GM10847 (cell line): ENCODE data around the gene ZNF407.

ENCODE experiments used
- POLR2A ChIP-seq: IDR thresholded peaks from 2 replicates; pipeline ENCODE4 v1.6.1; 2011; ENCODE audit not compliant: insufficient read length; ENCODE audit errors: extremely low read depth

ZNF407 gene

DNA sequence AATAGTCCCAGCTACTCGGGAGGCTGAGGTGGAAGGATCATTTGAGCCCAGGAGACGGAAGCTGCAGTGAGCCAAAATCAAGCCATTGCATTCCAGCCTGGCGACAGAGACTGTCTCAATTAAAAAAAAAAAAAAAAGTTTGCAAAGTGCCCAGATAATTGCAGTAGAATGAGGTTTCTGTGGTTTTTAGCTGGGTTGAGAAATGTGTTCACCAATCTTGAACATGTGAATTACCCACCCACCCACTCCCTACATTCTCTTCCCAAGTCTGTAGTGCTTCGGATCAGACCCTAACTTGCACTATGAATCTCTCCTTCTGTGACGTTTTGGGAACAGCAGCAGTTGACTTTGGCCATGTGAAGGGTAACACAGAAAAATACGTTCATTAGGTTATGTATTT, 363.9 kb downstream of the ZNF407 start:
- TF ChIP-seq POLR2A, result no peak

DNA sequence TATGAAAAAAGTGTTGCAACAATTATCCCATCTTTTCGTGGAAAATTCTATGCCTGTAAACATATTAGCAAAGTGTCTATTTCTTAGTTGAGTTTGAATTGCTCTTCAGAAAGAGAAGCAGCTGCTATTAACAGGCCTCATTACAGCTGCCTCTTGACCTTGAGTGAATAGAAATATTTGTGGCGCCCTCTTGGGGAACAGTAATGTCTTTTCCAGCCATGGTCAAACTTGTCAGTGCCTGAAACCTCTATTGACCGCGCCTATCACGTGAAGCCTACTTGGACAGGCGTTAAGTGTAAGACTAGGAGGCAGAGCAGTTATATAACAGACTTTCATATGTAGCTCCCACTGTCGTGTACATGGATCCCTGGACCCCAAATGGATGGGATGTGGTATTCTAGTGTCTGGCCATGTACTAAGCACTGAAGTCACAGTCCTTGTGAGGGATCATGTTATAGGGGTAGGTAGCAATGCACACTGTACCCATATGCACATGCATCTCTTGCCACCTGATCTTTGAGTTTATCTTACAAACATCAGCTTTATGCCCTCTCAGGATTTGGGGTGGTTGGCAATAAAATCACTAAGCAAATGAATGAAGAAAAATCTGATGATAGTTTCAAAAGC, 366.3 kb downstream of the ZNF407 start:
- TF ChIP-seq POLR2A, result no peak

DNA sequence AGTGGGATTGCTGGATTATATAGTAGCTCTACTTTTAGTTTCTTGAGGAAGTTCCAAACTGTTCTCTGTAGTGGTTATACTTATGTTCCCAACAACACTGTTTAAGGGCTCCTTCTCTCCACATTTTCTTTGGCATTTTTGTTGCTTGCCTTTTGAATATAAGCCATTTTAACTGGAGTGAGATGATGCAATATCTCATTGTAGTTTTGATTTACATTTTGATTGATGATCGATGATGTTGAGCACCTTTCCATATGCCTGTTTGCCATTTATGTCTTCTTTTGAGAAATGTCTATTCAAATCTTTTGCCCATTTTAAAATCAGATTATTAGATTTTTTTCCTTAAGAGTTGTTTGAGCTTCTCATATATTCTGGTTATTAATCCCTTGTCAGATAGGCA, 368.0 kb downstream of the ZNF407 start:
- TF ChIP-seq POLR2A, result no peak

DNA sequence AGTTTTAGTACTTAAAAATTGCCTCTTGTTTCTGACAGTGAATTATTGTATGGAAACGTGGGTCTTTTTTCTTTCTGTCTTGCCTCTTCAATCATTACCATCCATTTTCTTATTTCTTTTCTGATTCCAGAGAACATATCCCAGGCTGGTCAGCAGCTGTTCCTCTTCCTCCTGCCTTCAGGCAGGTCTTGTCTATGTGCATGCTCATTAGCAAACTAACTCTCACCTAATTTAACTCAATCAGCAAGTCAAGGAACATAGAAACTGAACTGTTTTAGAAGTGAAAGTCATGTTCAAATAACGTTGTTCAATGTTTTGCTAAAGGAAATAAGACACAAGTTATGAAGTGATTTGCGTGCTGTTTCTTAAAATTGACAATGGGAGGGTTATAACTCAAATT, 369.8 kb downstream of the ZNF407 start:
- no peak for TF ChIP-seq POLR2A

DNA sequence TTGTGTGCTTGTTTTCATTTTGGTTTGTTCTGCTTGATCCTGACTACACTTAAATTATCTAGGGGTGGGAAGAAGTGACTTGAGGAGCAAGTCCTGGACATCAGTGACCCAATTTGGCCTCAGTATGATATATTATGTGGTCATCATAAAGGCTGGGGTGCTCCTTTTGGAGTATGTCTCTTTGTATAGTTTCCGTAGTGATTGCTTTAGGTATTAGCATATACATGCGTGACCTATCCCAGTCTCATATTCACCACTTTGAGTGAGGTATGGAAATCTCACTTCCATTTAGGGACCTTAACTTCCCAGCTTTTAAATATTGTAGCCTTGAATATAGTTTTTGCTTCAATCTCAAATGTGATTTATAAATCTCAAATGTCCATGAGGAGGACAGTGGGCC, 370.3 kb downstream of the ZNF407 start:
- TF ChIP-seq POLR2A, result no peak

DNA sequence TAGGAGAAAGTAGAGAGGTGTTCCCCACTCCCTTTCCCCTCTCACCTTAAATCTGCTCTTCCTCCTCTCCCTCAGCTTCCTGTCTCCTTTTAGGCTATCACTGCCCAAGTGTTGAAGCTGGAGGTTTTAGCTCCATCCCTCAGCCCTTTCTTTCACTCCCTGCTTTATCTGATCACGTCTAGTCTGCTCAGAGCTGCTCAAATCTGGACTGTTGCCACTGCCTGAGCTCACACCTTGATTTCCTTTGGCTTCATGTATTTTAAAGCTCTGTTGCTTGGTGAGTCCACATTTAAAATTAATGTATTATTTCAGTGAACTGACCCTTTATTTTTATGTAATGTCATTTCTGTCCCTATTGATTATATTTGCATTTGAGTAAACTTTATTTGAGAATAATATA, 374.7 kb downstream of the ZNF407 start:
- no peak for TF ChIP-seq POLR2A

DNA sequence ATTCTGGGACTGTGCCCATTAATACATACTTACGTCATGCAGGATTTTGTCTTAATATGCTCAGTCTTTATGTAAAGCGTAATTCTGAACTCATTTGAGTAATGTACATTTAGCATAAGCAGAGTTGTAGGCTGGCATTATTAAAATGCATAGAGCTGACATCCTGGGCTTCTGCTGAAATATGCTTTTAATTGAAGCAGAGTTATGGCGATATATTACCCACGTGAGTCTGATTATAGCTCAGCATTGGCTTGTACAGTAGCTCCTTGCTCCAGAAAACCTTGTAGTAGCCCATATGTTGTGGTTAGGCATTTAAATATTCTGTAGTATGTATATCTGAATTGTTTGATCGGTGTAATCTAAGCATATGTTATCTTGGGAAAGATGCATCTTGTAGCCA, 377.3 kb downstream of the ZNF407 start:
- TF ChIP-seq POLR2A, result no peak

DNA sequence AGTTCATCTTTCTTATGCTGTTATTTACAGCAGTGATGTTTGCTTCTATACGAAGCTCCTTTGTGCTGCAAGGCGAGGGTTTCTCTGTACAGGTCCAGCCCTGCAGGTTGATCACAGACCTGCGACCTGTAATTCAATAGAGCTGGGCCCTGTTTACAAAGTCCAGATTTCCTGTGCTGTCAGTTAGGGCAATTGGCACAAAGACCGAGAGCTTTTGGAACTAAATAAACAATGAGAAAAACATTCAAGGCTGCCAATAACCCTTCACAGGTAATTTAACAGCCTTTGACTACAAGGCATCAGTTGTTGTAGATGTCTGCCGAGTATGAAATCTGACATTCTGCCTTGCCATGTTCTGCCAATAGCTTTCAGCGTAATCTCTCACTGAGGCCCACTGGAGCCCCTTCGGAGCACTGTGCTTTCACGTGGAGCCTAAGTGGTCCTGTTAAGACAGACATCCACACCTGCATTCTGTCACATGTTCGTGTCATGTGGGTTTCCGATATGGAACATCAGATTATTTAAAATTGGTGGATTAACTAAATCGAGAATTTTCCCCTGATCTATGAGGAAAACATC, 378.8 kb downstream of the ZNF407 start:
- no peak for TF ChIP-seq POLR2A

DNA sequence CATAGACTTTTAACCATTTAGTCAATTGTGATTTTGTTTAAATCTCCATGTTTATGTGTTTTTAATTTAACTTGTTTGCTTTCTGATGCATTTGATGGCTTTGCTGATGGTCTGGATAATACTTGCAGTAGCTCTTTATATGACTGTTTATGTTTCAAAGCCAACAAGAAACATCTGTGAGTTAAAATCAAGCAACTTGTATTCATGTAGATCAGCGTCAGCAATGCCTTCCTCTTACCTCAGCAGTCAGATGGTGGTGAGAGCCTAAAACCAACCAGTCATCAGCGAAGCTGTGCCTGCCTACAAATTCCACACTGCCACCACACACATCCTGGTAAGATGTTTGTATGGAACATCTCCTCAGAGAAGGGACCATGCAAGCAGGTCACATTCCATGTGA, 379.4 kb downstream of the ZNF407 start:
- no peak for TF ChIP-seq POLR2A

DNA sequence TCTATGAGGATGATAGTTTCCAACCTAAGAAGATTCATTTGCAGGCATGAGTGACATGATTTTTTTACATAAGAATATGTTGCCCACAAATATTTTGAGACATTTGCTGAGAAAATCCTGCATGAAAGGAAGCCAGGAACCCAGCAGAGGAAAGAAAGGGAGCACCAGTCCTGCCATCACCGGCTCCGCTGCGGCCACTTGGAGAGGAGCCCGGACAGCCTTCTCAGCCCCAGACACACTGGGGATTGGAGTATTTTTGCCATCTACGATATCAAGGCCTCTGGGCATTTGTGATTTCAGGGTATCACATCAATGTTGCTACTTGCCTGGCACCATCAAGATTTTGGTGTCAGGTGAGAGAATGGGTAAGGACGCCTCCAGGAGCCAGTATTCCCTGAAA, 383.0 kb downstream of the ZNF407 start:
- TF ChIP-seq POLR2A, result no peak

DNA sequence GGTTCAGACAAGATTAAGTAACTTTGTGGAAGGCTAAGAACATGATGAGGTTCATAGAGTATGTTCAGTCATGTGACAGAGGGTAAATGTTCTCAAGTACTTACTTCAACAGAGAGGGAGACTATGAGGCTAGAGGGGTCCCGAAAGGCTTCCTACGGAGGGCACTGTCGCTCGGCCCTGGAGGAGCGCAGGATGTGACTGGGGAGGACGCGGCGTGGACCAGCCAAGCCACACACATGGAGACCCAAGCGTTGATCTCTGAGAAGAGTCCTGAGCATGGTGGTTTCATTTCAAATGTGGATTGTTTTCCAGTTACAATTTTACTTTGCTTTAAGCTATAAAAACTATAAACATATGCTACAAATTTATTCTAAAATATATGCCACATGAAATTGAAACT, 383.8 kb downstream of the ZNF407 start:
- TF ChIP-seq POLR2A, result no peak

DNA sequence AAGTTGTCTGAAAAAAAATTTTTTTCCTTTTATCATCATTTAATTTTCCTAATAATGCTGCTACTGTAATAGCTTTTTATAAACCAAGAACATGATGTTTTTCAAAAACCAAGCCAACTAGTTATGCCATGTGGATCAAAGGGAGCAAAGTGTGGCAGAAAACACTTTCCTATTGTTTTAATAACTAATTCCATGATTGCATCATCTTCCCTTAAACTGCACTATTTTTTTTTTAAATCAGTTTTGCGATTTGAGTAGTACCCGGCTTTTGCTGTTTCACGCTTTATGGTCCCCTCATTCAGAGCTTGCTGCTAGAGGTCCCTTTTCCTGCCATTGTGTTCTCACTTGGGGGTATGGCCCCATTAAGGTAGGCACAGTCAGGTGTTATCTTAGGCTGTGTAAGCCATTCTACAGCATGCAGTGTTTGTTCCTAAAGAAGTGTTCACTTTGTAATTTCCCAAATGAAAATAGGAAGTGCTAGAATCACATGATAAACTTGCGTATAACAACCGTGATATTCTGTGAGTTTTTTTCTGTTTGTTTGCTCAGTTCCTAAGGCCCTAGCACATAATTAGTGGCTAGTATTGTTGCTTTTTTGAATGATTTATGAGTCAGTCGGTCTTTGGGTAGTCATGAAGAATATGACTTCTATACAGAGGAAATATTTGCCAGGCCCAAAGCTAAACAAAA, 385.4 kb downstream of the ZNF407 start:
- TF ChIP-seq POLR2A, result no peak

DNA sequence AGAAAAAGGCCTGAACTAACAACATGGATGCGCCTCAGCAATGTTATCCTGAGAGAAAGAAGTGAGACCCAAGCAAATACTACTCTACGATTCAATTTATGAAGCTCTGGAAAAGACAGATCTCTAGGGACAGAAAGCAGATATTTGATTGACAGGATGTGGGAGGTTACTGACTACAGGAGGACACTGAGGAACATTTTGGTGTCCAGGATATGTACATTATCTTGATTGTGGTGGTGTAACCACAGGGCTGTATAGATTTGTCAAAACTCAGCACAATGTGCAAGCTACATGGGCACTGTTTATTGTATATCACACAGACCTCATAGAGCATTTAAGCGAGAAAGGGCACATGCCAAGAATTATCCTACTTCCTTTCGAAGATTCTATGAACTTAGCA, 391.5 kb downstream of the ZNF407 start:
- no peak for TF ChIP-seq POLR2A

DNA sequence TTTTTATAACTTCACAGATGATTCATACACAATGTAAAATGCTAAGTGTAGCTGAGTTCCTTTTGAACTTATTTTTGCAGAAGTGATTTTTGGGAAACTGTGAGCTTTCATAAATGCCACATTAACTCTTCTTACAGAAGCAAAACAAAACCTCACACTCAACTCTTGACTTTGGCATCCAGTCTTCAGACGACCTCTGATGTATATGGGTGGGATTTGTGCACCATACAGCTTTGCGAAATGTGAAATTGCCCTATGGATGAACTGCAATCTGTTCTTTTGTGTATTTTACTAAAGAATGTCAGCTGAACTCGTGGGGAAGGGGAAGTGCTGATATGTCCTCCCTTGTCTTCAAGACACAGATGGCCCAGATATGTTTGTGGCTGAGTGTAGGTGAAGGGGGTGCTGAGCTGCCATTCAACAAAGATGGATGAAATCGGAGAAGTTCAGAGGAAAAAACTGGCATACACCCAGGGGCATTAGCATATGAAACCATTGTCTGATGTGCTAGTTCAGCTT, 393.0 kb downstream of the ZNF407 start:
- no peak for TF ChIP-seq POLR2A

DNA sequence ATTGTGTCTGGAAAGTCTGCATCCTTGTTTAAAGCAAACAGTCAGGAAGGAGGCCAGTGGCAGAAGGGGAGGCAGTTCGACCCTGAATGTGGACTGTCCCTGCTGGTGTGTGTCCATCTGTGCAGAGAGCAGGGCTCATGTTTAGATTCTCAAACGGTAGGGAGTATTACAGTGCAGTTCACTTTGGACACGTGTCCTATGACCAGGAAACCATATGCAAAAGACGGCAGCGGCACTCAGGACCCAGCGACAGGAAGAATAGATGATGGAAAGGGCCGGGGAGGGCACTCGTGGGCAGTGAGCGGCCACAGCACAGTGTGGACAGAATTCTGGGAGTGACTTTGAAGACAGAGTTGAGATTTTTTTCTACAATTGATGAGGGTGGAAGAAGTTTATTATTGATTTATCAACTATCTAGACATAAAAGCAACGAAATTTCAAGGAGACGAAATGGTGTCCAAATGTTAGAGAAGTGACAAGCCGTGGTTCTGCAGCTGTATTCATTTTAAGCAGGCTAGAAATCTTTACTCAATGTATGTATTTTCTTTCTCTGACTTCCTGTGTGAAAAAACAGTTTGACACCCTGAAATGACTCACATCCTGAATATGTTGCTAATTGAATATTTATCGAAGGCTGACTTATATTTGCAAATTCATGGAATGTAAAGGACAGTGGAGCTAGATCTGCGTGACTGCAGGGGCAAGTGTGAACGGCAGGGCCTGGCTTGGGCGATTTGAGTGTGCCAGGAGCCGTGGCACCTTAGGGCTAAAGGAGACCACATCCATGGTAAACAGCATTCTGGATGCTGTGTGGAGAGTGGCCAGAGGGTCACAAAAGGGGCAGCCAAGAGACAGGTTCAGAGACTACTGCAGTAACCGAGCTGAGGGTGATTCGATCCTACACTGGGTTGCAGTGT, 397.1 kb downstream of the ZNF407 start:
- TF ChIP-seq POLR2A, result no peak

DNA sequence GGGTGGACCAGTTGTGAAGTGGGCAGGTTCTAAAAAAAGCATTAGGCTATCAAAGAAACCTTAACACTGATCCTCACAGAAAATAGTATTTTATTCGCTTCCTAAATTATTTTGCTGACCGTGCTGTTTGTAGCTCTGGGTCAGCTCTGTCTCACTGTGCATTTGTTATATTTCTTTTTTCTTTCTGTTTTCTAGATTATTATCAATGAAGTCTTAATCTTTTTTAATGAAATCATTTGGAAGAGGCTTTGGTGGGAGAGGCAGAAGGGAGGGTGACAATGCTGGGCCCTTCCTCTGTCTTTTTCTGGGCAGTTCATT, 397.7 kb downstream of the ZNF407 start:
- TF ChIP-seq POLR2A, result no peak
